ENCODE data around the gene LRRC71.

The LRRC71 gene

DNA sequence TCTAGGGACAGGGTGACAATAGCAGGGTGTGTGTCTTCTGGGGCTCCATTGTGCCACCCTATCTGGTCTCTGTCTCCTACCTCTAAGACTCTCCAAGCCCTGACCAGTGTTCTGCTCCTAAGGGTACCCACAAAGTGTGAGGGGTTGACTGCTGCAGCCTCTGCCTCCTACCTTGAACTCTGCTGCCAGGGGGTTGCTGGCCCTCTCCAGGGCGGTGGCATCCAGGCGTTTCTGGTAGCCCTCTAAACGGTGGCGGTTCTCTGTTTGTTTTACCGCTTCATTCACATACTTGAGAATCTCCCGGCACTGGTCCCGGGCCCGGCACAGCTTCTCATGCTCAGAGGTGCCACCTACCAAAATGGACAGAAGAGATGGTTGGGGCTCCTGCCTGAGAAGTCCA, 24.4 kb downstream of the LRRC71 start:
- Histone ChIP-seq H3K9me3 (ENCODE audit: severe bottlenecking) (no peaks in the 10 kb centered on the region), H3K36me3 (peaks cover 99% of the 10 kb centered on the region), H3K27me3 (ENCODE audit: insufficient read depth, low read depth, severe bottlenecking) (no peaks in the 10 kb centered on the region), H3K27ac (no peak overlapping the region), H3K4me3 (ENCODE audit: low read depth, low read length) (no peak overlapping the region)
- TF ChIP-seq, protein P1, sequence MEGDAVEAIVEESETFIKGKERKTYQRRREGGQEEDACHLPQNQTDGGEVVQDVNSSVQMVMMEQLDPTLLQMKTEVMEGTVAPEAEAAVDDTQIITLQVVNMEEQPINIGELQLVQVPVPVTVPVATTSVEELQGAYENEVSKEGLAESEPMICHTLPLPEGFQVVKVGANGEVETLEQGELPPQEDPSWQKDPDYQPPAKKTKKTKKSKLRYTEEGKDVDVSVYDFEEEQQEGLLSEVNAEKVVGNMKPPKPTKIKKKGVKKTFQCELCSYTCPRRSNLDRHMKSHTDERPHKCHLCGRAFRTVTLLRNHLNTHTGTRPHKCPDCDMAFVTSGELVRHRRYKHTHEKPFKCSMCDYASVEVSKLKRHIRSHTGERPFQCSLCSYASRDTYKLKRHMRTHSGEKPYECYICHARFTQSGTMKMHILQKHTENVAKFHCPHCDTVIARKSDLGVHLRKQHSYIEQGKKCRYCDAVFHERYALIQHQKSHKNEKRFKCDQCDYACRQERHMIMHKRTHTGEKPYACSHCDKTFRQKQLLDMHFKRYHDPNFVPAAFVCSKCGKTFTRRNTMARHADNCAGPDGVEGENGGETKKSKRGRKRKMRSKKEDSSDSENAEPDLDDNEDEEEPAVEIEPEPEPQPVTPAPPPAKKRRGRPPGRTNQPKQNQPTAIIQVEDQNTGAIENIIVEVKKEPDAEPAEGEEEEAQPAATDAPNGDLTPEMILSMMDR (IDR thresholded peaks at IDR 0.05; ENCODE audit: low read depth, low read length) = no peak
- DNase-seq = no peak

- Histone ChIP-seq H3K27ac (no peak overlapping the region), H3K9me3 (ENCODE audit: severe bottlenecking) (no peaks in the 10 kb centered on the region), H3K27me3 (ENCODE audit: insufficient read depth, low read depth, severe bottlenecking) (no peaks in the 10 kb centered on the region), H3K36me3 (peaks cover 98% of the 10 kb centered on the region), H3K4me3 (ENCODE audit: low read depth, low read length) (no peak overlapping the region)
- no peak for DNase-seq
- TF ChIP-seq, protein P1 (IDR thresholded peaks at IDR 0.05; ENCODE audit: low read depth, low read length) = no peak
Measured at GRCh38 chr1:156945881-156946661, 25.6 kb downstream of the LRRC71 start.

- DNase-seq = no peak
- H3K4me3 ChIP-seq (ENCODE audit: low read depth, low read length) = no peak overlapping the region
- TF ChIP-seq, protein P1 (IDR thresholded peaks at IDR 0.05; ENCODE audit: low read depth, low read length) = no peak
- no peak overlapping the region for H3K27ac ChIP-seq
- H3K27me3 ChIP-seq (ENCODE audit: insufficient read depth, low read depth, severe bottlenecking) = no peaks in the 10 kb centered on the region
- H3K36me3 ChIP-seq = peaks cover 98% of the 10 kb centered on the region
- H3K9me3 ChIP-seq (ENCODE audit: severe bottlenecking) = no peaks in the 10 kb centered on the region
Measured at GRCh38 chr1:156947127-156947526, 26.7 kb downstream of the LRRC71 start.

DNA sequence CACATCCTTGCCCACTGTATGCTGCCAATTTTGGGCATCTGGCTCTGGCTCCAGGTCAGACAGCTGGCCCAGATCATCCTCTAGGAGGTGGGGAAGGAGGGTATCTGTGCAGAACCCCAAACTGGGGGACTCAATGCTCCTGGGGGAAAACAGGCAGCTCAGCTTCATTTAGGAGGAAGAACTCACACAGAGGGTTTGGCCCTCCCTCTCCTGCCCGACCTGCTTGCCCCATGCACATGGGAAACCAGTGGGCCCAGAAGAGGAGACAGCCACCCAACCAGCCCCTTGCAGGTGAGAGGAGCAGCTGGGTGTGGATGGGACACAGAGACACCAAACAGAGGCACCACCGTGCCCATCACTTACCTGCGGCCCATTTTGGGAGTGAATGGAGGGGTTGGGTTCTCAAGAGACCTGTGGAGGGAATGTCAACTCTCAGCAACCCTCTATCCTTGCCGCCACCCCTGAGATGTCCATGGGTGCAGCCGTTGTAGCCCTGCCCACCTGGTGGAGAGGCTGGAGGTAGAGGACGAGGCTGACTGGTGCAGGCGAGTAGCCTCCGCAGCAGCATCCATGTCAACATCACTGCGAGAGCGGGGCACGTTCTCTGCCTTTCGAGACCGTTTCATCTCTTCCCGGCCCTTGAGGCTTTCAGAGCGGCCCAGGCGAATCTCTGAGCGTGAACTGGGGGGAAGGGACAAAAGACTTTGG, 27.5 kb downstream of the LRRC71 start:
- Histone ChIP-seq H3K27ac (no peak overlapping the region), H3K27me3 (ENCODE audit: insufficient read depth, low read depth, severe bottlenecking) (no peaks in the 10 kb centered on the region), H3K36me3 (peaks cover 98% of the 10 kb centered on the region), H3K4me3 (ENCODE audit: low read depth, low read length) (no peak overlapping the region), H3K9me3 (ENCODE audit: severe bottlenecking) (no peaks in the 10 kb centered on the region)
- no peak for DNase-seq
- TF ChIP-seq, protein P1 (IDR thresholded peaks at IDR 0.05; ENCODE audit: low read depth, low read length) = no peak

GRCh38 chr1:156948708-156949107, 28.3 kb downstream of the LRRC71 start:
- TF ChIP-seq, protein P1 (IDR thresholded peaks at IDR 0.05; ENCODE audit: low read depth, low read length) = peak; percentile 74
- Histone ChIP-seq H3K36me3 (peaks cover 98% of the 10 kb centered on the region), H3K27me3 (ENCODE audit: insufficient read depth, low read depth, severe bottlenecking) (no peaks in the 10 kb centered on the region), H3K27ac (no peak overlapping the region), H3K9me3 (ENCODE audit: severe bottlenecking) (no peaks in the 10 kb centered on the region), H3K4me3 (ENCODE audit: low read depth, low read length) (no peak overlapping the region)
- no peak for DNase-seq

Measured in WERI-Rb-1 (cell line).